MCF 10A (cell line): ENCODE results near the gene ADAM30. TPM values are rescaled to one million over a fixed set of nuclear protein-coding genes. Genes with fewer than 3 reads are reported as not detected.

Source experiments
- BruUV-seq: library from RNA; stranded (reverse); fragments of 400-500 nt; replicated peaks from 2 replicates; lab custom pipeline; 2021; lab: Mats Ljungman, UMichigan
- CTCF ChIA-PET: fragments of 300-600 bp; sonication (Branson Sonifier 250); formaldehyde crosslinking; extraction: SDS; loops from one replicate; lab custom pipeline; 2021; ENCODE audit warnings: antibody characterized with exemption, inconsistent platforms; lab: Yijun Ruan, JAX
- POLR2A ChIA-PET: fragments of 300-600, 350-650 bp; sonication (Branson Sonifier 250); formaldehyde crosslinking; extraction: SDS; loops from one replicate; lab custom pipeline; 2020; ENCODE audit warnings: antibody characterized with exemption, inconsistent platforms; lab: Yijun Ruan, JAX
- DNase-seq: peaks from one replicate; pipeline ENCODE4 v3.0.0-alpha.2; 2018; ENCODE audit not compliant: unreplicated experiment
- H3K27ac Mint-ChIP-seq: one replicate; pipeline ENCODE4 v1.8.0; 2022; ENCODE audit warnings: mild to moderate bottlenecking, low read depth, mixed read lengths; ENCODE audit not compliant: unreplicated experiment
- H3K27me3 Mint-ChIP-seq: one replicate; pipeline ENCODE4 v1.8.0; 2022; ENCODE audit warnings: mixed read lengths; ENCODE audit not compliant: insufficient read depth, unreplicated experiment
- H3K36me3 Mint-ChIP-seq: one replicate; pipeline ENCODE4 v1.8.0; 2022; ENCODE audit warnings: mild to moderate bottlenecking, moderate library complexity, mixed read lengths; ENCODE audit not compliant: insufficient read depth, unreplicated experiment
- H3K4me1 Mint-ChIP-seq: one replicate; pipeline ENCODE4 v1.8.0; 2022; ENCODE audit warnings: mixed read lengths; ENCODE audit not compliant: insufficient read depth, unreplicated experiment
- H3K4me3 Mint-ChIP-seq: one replicate; pipeline ENCODE4 v1.8.0; 2022; ENCODE audit warnings: mild to moderate bottlenecking, moderate library complexity, mixed read lengths; ENCODE audit not compliant: unreplicated experiment
- H3K9me3 Mint-ChIP-seq: one replicate; pipeline ENCODE4 v1.8.0; 2022; ENCODE audit warnings: mixed read lengths; ENCODE audit not compliant: unreplicated experiment
- intact Hi-C: fragments of 100-400 bp; cut with micrococcal nuclease; formaldehyde crosslinking; loops from 2 replicates; pipeline ENCODE4 v1.14.1; 2022
- total RNA-seq: library from RNA; stranded (reverse); gene quantifications from 2 replicates; pipeline ENCODE4 v1.2.3, GENCODE V29; 2022
- TF ChIP-seq, protein P1 (sequence below): fragments of 200-600 bp; IDR thresholded peaks from one replicate; pipeline ENCODE4 v1.8.0; 2022; ENCODE audit warnings: antibody characterized with exemption, mild to moderate bottlenecking; ENCODE audit not compliant: unreplicated experiment

Gene ADAM30
- total RNA-seq, 1 experiment from 2014 or later = not detected

- Mint-ChIP-seq H3K9me3 (no peaks in the 10 kb centered on the region), H3K4me1 (no peaks in the 10 kb centered on the region), H3K36me3 (peaks cover 38% of the 10 kb centered on the region), H3K27ac (no peak overlapping the region), H3K27me3 (no peaks in the 10 kb centered on the region), H3K4me3 (no peak overlapping the region)
- ChIA-PET POLR2A (no interaction called here), CTCF (no interaction called here)
- TF ChIP-seq, protein P1, sequence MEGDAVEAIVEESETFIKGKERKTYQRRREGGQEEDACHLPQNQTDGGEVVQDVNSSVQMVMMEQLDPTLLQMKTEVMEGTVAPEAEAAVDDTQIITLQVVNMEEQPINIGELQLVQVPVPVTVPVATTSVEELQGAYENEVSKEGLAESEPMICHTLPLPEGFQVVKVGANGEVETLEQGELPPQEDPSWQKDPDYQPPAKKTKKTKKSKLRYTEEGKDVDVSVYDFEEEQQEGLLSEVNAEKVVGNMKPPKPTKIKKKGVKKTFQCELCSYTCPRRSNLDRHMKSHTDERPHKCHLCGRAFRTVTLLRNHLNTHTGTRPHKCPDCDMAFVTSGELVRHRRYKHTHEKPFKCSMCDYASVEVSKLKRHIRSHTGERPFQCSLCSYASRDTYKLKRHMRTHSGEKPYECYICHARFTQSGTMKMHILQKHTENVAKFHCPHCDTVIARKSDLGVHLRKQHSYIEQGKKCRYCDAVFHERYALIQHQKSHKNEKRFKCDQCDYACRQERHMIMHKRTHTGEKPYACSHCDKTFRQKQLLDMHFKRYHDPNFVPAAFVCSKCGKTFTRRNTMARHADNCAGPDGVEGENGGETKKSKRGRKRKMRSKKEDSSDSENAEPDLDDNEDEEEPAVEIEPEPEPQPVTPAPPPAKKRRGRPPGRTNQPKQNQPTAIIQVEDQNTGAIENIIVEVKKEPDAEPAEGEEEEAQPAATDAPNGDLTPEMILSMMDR = no peak
- no peak for DNase-seq
- intact Hi-C loops = no loop called here
- no TSS peak for BruUV-seq
Observed at GRCh38 chr1:119910618-119911017, 14.3 kb upstream of the ADAM30 start.

DNA sequence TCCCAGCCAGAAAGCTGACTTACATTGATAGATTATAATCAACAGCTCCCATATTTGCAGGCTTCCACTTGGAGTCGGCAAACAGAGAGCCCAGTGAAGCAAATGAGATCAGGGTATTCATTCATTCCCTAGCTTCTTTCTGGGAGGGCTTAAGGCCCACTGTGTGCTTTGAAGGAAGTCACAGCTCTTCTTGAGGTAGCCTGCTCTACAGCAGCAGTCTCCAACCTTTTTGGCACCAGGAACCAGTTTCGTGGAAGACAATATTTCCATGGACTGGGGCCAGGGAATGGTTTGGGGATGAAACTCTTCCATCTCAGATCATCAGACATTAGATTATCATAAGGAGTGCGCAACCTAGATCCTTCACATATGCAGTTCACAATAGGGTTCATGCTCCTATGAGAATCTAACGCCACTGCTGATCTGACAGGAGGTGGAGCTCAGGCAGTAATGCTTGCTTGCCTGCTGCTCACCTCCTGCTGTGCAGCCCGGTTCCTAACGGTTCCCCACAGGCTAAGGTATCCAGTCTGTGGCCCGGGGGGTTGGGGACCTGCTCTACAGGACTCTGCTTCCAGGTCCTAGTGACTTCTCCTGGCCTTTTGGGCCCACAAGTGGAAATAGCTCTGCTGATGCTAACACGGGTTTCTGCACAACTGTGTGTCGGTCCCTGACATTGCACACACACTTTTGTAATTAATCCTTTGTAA is 13.7 kb upstream of the ADAM30 start:
- no peak for DNase-seq
- Mint-ChIP-seq H3K27ac (no peak overlapping the region), H3K27me3 (no peaks in the 10 kb centered on the region), H3K4me1 (no peaks in the 10 kb centered on the region), H3K36me3 (peaks cover 32% of the 10 kb centered on the region), H3K9me3 (no peaks in the 10 kb centered on the region), H3K4me3 (no peak overlapping the region)
- TF ChIP-seq, protein P1 = no peak
- BruUV-seq = no TSS peak
- ChIA-PET POLR2A (no interaction called here), CTCF (interaction anchor here (0.6 kb wide), 1 partner anchor 165 kb away, joined by 3 read pairs; no protein-coding TSS in a partner anchor)
- intact Hi-C loops = no loop called here

DNA sequence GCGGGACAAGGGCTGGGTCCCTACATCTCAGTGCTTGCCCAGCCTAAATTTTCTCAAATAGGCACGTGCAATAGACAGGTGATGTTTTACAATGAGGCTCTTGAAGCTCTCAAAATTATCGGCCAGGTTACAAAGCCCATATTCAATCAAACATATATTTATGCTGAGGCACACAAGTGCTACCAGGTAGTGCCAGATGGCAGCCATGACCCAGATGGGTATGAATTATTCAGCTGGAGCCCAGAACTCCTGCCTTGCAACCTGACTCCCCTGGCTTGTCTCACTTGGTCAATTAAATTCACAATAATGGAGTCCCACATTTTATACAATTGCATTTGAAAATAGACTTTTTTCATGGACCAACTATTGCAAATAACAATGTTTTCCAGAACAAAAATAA is 12.3 kb upstream of the ADAM30 start:
- no TSS peak for BruUV-seq
- intact Hi-C loops = no loop called here
- ChIA-PET CTCF (interaction anchor here (0.6 to 3.3 kb wide), 3 partner anchors 22 to 269 kb away, joined by 3 to 11 read pairs (median 3); no protein-coding TSS in a partner anchor), POLR2A (no interaction called here)
- H3K4me3 Mint-ChIP-seq = no peak overlapping the region
- TF ChIP-seq, protein P1 = no peak
- H3K27me3 Mint-ChIP-seq = no peaks in the 10 kb centered on the region
- DNase-seq = no peak
- no peaks in the 10 kb centered on the region for H3K4me1 Mint-ChIP-seq
- H3K27ac Mint-ChIP-seq = no peak overlapping the region
- peaks cover 18% of the 10 kb centered on the region for H3K36me3 Mint-ChIP-seq
- no peaks in the 10 kb centered on the region for H3K9me3 Mint-ChIP-seq

DNA sequence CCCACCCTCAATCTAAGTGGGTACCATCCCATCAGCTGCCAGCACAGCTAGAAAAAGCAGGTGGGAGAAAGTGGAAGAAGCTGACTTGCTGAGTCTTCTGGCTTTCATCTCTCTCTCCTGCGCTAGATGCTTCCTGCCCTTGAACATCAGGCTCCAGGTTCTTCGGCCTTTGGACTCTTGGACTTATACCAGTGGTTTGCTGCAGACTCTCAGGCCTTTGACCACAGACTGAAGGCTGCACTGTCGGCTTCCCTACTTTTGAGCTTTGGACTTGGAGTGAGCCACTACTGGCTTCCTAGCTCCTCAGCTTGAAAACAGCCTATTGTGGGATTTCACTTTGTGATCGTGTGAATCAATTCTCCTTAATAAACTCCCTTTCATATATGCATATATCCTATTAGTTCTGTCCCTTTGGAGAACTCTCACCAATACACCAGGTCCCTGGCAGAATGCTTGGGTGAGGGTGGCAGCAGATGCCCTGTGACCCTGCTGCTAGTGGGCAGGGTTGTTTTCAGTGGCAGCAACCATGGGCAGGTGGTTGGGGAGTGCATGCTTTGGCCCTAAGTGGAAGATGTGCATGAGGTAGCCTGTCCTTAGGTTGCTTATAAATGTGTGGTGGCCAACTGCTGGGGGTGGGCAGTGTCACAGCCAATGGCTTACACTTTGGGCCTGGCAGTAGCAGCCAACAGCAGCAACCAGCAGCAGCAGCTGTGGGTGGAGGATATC is 10.8 kb upstream of the ADAM30 start:
- no peaks in the 10 kb centered on the region for H3K9me3 Mint-ChIP-seq
- no TSS peak for BruUV-seq
- no peaks in the 10 kb centered on the region for H3K4me1 Mint-ChIP-seq
- ChIA-PET POLR2A (no interaction called here), CTCF (interaction anchor here (0.5 to 3.3 kb wide), 2 partner anchors 21 to 28 kb away, joined by 3 to 11 read pairs; no protein-coding TSS in a partner anchor)
- no peak overlapping the region for H3K27ac Mint-ChIP-seq
- TF ChIP-seq, protein P1 = no peak
- peaks cover 9% of the 10 kb centered on the region for H3K36me3 Mint-ChIP-seq
- DNase-seq = no peak
- intact Hi-C loops = no loop called here
- H3K4me3 Mint-ChIP-seq = no peak overlapping the region
- H3K27me3 Mint-ChIP-seq = no peaks in the 10 kb centered on the region
